Neural progenitor cell (in vitro differentiated cells): ENCODE measurements around the gene KLRB1. TPM values are rescaled to one million over a fixed set of nuclear protein-coding genes. Genes with fewer than 3 reads are reported as not detected.
A peak's percentile ranks its signal among the peaks of the same experiment; 100 is the strongest.

Source experiments
- DNase-seq: peaks from one replicate; pipeline ENCODE4 v3.0.0-alpha.2; 2016; ENCODE audit warnings: low spot score
- H2AFZ ChIP-seq: fragments of 200-600 bp; sonication (generic); replicated peaks from 2 replicates; pipeline ENCODE4 v1.6.1; 2016; ENCODE audit warnings: antibody characterized with exemption
- H3F3A ChIP-seq: fragments of 200-600 bp; sonication (generic); 2 replicates; pipeline ENCODE4 v1.6.1; 2016; ENCODE audit warnings: antibody characterized with exemption, low read depth
- H3K27ac ChIP-seq: fragments of 200-600 bp; sonication (generic); 2 replicates; pipeline ENCODE4 v1.5.1; 2016; ENCODE audit warnings: mild to moderate bottlenecking
- H3K27me3 ChIP-seq: fragments of 200-600 bp; sonication (generic); 2 replicates; pipeline ENCODE4 v1.6.1; 2016; ENCODE audit warnings: mild to moderate bottlenecking, moderate library complexity
- H3K36me3 ChIP-seq: fragments of 200-600 bp; sonication (generic); 2 replicates; pipeline ENCODE4 v1.5.1; 2016
- H3K4me1 ChIP-seq: fragments of 200-600 bp; sonication (generic); 2 replicates; pipeline ENCODE4 v1.6.1; 2016; ENCODE audit warnings: mixed run types
- H3K4me2 ChIP-seq: fragments of 200-600 bp; sonication (generic); 2 replicates; pipeline ENCODE4 v1.6.1; 2016
- H3K4me3 ChIP-seq: fragments of 200-600 bp; sonication (generic); 2 replicates; pipeline ENCODE4 v1.5.1; 2016
- H3K79me2 ChIP-seq: fragments of 200-600 bp; sonication (generic); 2 replicates; pipeline ENCODE4 v1.6.1; 2016; ENCODE audit warnings: low read depth
- H3K9ac ChIP-seq: fragments of 200-600 bp; sonication (generic); 2 replicates; pipeline ENCODE4 v1.6.1; 2016
- H3K9me3 ChIP-seq: fragments of 200-600 bp; sonication (generic); 2 replicates; pipeline ENCODE4 v1.5.1; 2016; ENCODE audit warnings: low read depth
- H4K20me1 ChIP-seq: fragments of 200-600 bp; sonication (generic); 2 replicates; pipeline ENCODE4 v1.6.1; 2016; ENCODE audit warnings: low read depth
- H3K27ac Mint-ChIP-seq: 3 replicates; pipeline ENCODE4 v1.8.0; 2021; ENCODE audit warnings: mixed read lengths
- H3K27me3 Mint-ChIP-seq: 2 replicates; pipeline ENCODE4 v1.8.0; 2022; ENCODE audit warnings: low read depth, mild to moderate bottlenecking, inconsistent platforms, moderate library complexity, mixed read lengths; ENCODE audit not compliant: insufficient read depth
- H3K36me3 Mint-ChIP-seq: 3 replicates; pipeline ENCODE4 v1.8.0; 2021; ENCODE audit warnings: mixed read lengths
- H3K4me1 Mint-ChIP-seq: 3 replicates; pipeline ENCODE4 v1.8.0; 2021; ENCODE audit warnings: mixed read lengths
- H3K4me3 Mint-ChIP-seq: 3 replicates; pipeline ENCODE4 v1.8.0; 2021; ENCODE audit warnings: mild to moderate bottlenecking, moderate library complexity, mixed read lengths
- H3K9me3 Mint-ChIP-seq: 3 replicates; pipeline ENCODE4 v1.8.0; 2020; ENCODE audit warnings: mixed read lengths
- CTCF ChIP-seq: fragments of 200-600 bp; sonication (generic); IDR thresholded peaks from 2 replicates; pipeline ENCODE4 v1.5.1; 2017; ENCODE audit warnings: antibody characterized with exemption, mild to moderate bottlenecking
- EZH2 ChIP-seq: fragments of 200-600 bp; sonication (generic); IDR thresholded peaks from 2 replicates; pipeline ENCODE4 v1.6.1; 2017; ENCODE audit warnings: antibody characterized with exemption, mild to moderate bottlenecking, moderate library complexity
- EZH2phosphoT487 ChIP-seq: fragments of 200-600 bp; sonication (generic); IDR thresholded peaks from 2 replicates; pipeline ENCODE4 v1.6.1; 2017; ENCODE audit warnings: antibody characterized with exemption
- total RNA-seq: library from RNA; depleted of rRNA; stranded (reverse); fragments of >200 nt; gene quantifications from 2 replicates; pipeline ENCODE4 v1.2.3, GENCODE V29; 2015; ENCODE audit warnings: low replicate concordance

The KLRB1 gene
- total RNA-seq, 1 donor from 2014 or later = not detected

- Histone ChIP-seq H3K27me3 (no peaks in the 10 kb centered on the region), H3F3A (peaks cover 20% of the 10 kb centered on the region), H4K20me1 (no peaks in the 10 kb centered on the region), H3K79me2 (peaks cover 42% of the 10 kb centered on the region), H2AFZ (no peak overlapping the region), H3K9me3 (no peaks in the 10 kb centered on the region), H3K4me1 (peaks cover 11% of the 10 kb centered on the region), H3K9ac (no peak overlapping the region), H3K36me3 (no peaks in the 10 kb centered on the region), H3K4me3 (peak overlapping the region; percentile 64), H3K27ac (no peak overlapping the region), H3K4me2 (peak overlapping the region; percentile 79)
- no peak for TF ChIP-seq CTCF
- no peak for TF ChIP-seq EZH2phosphoT487
- no peak for TF ChIP-seq EZH2
- H3K4me3 Mint-ChIP-seq = peak overlapping the region; percentile 92
- no peaks in the 10 kb centered on the region for H3K27me3 Mint-ChIP-seq
- H3K4me1 Mint-ChIP-seq = peaks cover 30% of the 10 kb centered on the region
- H3K27ac Mint-ChIP-seq = peak overlapping the region; percentile 3
- H3K36me3 Mint-ChIP-seq = peaks cover 20% of the 10 kb centered on the region
- peak; percentile 20 for DNase-seq
- H3K9me3 Mint-ChIP-seq = peaks cover 2% of the 10 kb centered on the region
These were observed 41.8 kb upstream of the KLRB1 start for GRCh38 chr12:9649532-9649940.

- no peaks in the 10 kb centered on the region for H3K27me3 Mint-ChIP-seq
- peak overlapping the region; percentile 64 for H3K4me3 ChIP-seq
- peak overlapping the region; percentile 77 for H2AFZ ChIP-seq
- peak overlapping the region; percentile 63 for H3K27ac ChIP-seq
- H3K4me3 Mint-ChIP-seq = peak overlapping the region; percentile 92
- peaks cover 11% of the 10 kb centered on the region for H3K4me1 ChIP-seq
- H3K4me1 Mint-ChIP-seq = peaks cover 30% of the 10 kb centered on the region
- H3K36me3 ChIP-seq = no peaks in the 10 kb centered on the region
- TF ChIP-seq CTCF (no peak), EZH2phosphoT487 (no peak), EZH2 (no peak)
- peak; percentile 26 for DNase-seq
- H3K9me3 ChIP-seq = no peaks in the 10 kb centered on the region
- peak overlapping the region; percentile 22 for H3K9ac ChIP-seq
- H4K20me1 ChIP-seq = no peaks in the 10 kb centered on the region
- peaks cover 42% of the 10 kb centered on the region for H3K79me2 ChIP-seq
- H3F3A ChIP-seq = peaks cover 20% of the 10 kb centered on the region
- H3K36me3 Mint-ChIP-seq = peaks cover 17% of the 10 kb centered on the region
- H3K4me2 ChIP-seq = peak overlapping the region; percentile 79
- H3K27me3 ChIP-seq = no peaks in the 10 kb centered on the region
- peak overlapping the region; percentile 95 for H3K27ac Mint-ChIP-seq
- peaks cover 2% of the 10 kb centered on the region for H3K9me3 Mint-ChIP-seq
These were observed 41.2 kb upstream of the KLRB1 start for GRCh38 chr12:9648701-9649531.

DNA sequence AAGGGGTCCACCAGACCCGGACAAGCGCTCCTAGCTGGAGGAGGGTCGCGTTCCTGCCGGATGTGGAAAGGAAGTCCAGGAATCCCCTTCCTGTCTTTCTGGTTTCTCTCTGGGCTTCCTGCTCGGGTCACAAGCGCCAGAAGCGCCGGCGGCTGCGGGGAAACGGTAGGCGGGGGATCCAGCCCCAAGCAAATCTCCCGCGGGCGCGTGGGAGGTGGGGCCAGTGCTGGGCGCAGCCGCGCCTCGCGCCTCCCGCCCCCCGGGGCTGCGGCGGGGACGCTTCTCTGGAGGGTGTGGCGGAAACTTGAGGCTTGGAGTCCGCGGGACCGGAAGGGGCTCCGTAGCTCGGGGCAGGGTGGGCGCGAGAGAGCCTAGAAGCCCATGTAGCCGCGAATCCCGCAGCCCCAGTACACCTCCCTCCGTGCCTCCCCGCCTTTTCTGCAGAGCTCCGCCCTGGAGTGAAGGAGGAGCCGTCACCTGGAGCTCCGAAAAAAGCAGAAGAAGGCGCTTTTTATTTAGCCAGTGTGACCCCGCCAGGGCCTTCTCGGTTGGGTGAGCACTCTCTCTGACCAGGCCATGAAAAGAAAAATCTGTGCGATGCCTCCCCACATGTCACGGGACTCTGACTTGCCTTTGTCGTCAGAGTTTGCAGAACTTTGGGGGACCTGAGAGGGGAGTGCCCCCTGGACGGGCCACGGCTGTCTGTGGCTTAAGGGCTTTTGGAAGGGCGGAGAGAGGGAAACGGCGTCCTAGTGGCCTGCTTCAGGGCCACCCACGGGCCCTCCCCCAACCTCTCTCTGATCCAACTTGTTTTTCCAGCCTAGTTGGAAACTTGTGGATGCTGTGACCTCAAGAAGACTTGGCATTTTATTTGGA, 40.3 kb upstream of the KLRB1 start:
- Histone ChIP-seq H3K4me1 (peaks cover 11% of the 10 kb centered on the region), H2AFZ (peak overlapping the region; percentile 77), H3K9me3 (no peaks in the 10 kb centered on the region), H3K4me3 (peak overlapping the region; percentile 64), H3K27me3 (no peaks in the 10 kb centered on the region), H3K9ac (peak overlapping the region; percentile 22), H3K36me3 (no peaks in the 10 kb centered on the region), H3K27ac (peak overlapping the region; percentile 63), H4K20me1 (no peaks in the 10 kb centered on the region), H3F3A (peaks cover 20% of the 10 kb centered on the region), H3K79me2 (peaks cover 40% of the 10 kb centered on the region), H3K4me2 (peak overlapping the region; percentile 79)
- peak; percentile 84 for DNase-seq
- peaks cover 14% of the 10 kb centered on the region for H3K36me3 Mint-ChIP-seq
- TF ChIP-seq EZH2phosphoT487 (no peak), CTCF (no peak), EZH2 (no peak)
- peak overlapping the region; percentile 92 for H3K4me3 Mint-ChIP-seq
- H3K27ac Mint-ChIP-seq = peak overlapping the region; percentile 95
- no peaks in the 10 kb centered on the region for H3K27me3 Mint-ChIP-seq
- H3K4me1 Mint-ChIP-seq = peaks cover 30% of the 10 kb centered on the region
- peaks cover 2% of the 10 kb centered on the region for H3K9me3 Mint-ChIP-seq
